ENCODE results near the gene TICRR. TPM values are rescaled to one million over a fixed set of nuclear protein-coding genes. Genes with fewer than 3 reads are reported as not detected.
"Not testable (repeated sequence)": the region's sequence is repeated elsewhere in the genome, so short reads cannot be mapped to it uniquely, and the experiment has no call there.

Gene TICRR
- total and polyA plus RNA-seq, 2 of the 13 experiments (the other 11 are each of a cell fraction or from before 2014, with no cell fraction given): 4.1 to 14.3 TPM

- H3K9ac ChIP-seq (ENCODE audit: insufficient read depth, low read depth, low read length); H3K4me3 ChIP-seq (replicated peaks in 1 of 3; ENCODE audit: insufficient read depth in 1 of 3, low read depth in 2 of 3, low read length in 3 of 3); intact Hi-C loops (cut with micrococcal nuclease; ENCODE audit: unreplicated experiment); FAIRE-seq; DNase-seq (ENCODE audit: low spot score); H4K20me1 ChIP-seq (ENCODE audit: insufficient read depth, low read length); in situ Hi-C loops (cut with HindIII; ENCODE audit: extremely low pct_ligation_motif_present, low pct_unique_long_range_greater_than_20kb); POLR2A ChIA-PET; BruUV-seq (replicated peaks); H3K9me3 ChIP-seq (ENCODE audit: low read length); CTCF ChIA-PET (ENCODE audit: low intra/inter-chr PET ratio, low total read pairs); H3K27ac ChIP-seq (ENCODE audit: extremely low read length, insufficient read depth, low read length); H3K27me3 ChIP-seq (ENCODE audit: control insufficient read depth in 1 of 2, insufficient read depth in 2 of 2, low read length in 2 of 2); ATAC-seq; H3K4me2 ChIP-seq (ENCODE audit: low read depth, low read length); H2AFZ ChIP-seq (ENCODE audit: low read length): not testable (repeated sequence)
- H3K4me1 ChIP-seq (ENCODE audit: insufficient read depth, low read length): peaks cover 51% of the 10 kb centered on the region
- 93% methylated on average over 2 of the region's 2 CpGs for WGBS (ENCODE audit: low lambda C conversion rate)
- peaks cover 69% of the 10 kb centered on the region for H3K79me2 ChIP-seq (ENCODE audit: insufficient read depth, low read length)
- peak; percentile 70; the same call in 1 of the 2 replicates for TF ChIP-seq ZNF121 (CRISPR knock-in tag; IDR thresholded peaks at IDR 0.05)
- H3K36me3 ChIP-seq (replicated peaks in 1 of 2; ENCODE audit: control insufficient read depth in 1 of 2, insufficient read depth in 2 of 2, low read length in 2 of 2): peaks cover 12 to 45% of the 10 kb centered on the region in 2 experiments
Observed at GRCh38 chr15:89580747-89581146, 5.5 kb downstream of the TICRR start.

- Histone ChIP-seq H3K4me3 (replicated peaks in 1 of 3; ENCODE audit: insufficient read depth in 1 of 3, low read depth in 2 of 3, low read length in 3 of 3) (no peak overlapping the region), H3K4me2 (ENCODE audit: low read depth, low read length) (no peak overlapping the region), H3K9me3 (ENCODE audit: low read length) (no peaks in the 10 kb centered on the region), H3K36me3 (replicated peaks in 1 of 2; ENCODE audit: control insufficient read depth in 1 of 2, insufficient read depth in 2 of 2, low read length in 2 of 2) (peaks cover 21 to 82% of the 10 kb centered on the region in 2 experiments), H3K9ac (ENCODE audit: insufficient read depth, low read depth, low read length) (no peak overlapping the region), H3K79me2 (ENCODE audit: insufficient read depth, low read length) (peaks cover 13% of the 10 kb centered on the region), H3K27me3 (ENCODE audit: control insufficient read depth in 1 of 2, insufficient read depth in 2 of 2, low read length in 2 of 2) (no peaks in the 10 kb centered on the region), H3K27ac (ENCODE audit: extremely low read length, insufficient read depth, low read length) (no peak overlapping the region), H2AFZ (ENCODE audit: low read length) (no peak overlapping the region), H3K4me1 (ENCODE audit: insufficient read depth, low read length) (peaks cover 2% of the 10 kb centered on the region; the same call in 1 of the 2 replicates), H4K20me1 (ENCODE audit: insufficient read depth, low read length) (no peaks in the 10 kb centered on the region)
- BruUV-seq (replicated peaks): no TSS peak
- CTCF ChIA-PET (ENCODE audit: low intra/inter-chr PET ratio, low total read pairs): no interaction called here
- FAIRE-seq: no peak
- TF ChIP-seq CENPT (CRISPR knock-in tag; IDR thresholded peaks at IDR 0.05; ENCODE audit: low read depth) (no peak), TEAD3 (CRISPR knock-in tag; optimal IDR thresholded peaks at IDR 0.05; ENCODE audit: borderline replicate concordance) (no peak), ZSCAN22 (CRISPR knock-in tag; IDR thresholded peaks at IDR 0.05) (no peak), BCLAF1 (IDR thresholded peaks at IDR 0.05) (no peak), ZNF430 (CRISPR knock-in tag; IDR thresholded peaks at IDR 0.05) (no peak), ZNF383 (CRISPR knock-in tag; IDR thresholded peaks at IDR 0.05; ENCODE audit: borderline replicate concordance) (no peak)
- WGBS (ENCODE audit: low lambda C conversion rate): 95% methylated on average over 2 of the region's 2 CpGs
- intact Hi-C loops (cut with micrococcal nuclease; ENCODE audit: unreplicated experiment): no loop called here
- no peak for DNase-seq (ENCODE audit: low spot score)
- in situ Hi-C loops (cut with HindIII; ENCODE audit: extremely low pct_ligation_motif_present, low pct_unique_long_range_greater_than_20kb): no loop called here
- ATAC-seq: no peak
- POLR2A ChIA-PET: no interaction called here
Observed at GRCh38 chr15:89586651-89587050, 11.4 kb downstream of the TICRR start.
